Uterus (tissue), 4 donors: ENCODE data around the gene GPANK1. TPM values are rescaled to one million over a fixed set of nuclear protein-coding genes. Genes with fewer than 3 reads are reported as not detected.

ENCODE experiments used
- DNase-seq, 2 donors: peaks; one replicate each; pipeline ENCODE4 v3.0.0-alpha.2; 2019 to 2020
- H3K27ac ChIP-seq, 2 donors: fragments of 200-600 bp; sonication (generic); 1 replicate in 1 of 2; 2 replicates in 1 of 2; pipeline ENCODE4 v1.5.1; 2016 to 2018
- H3K27me3 ChIP-seq, 2 donors: fragments of 200-600 bp; sonication (generic); one replicate each; pipeline ENCODE4 v1.5.1; 2018 to 2019; ENCODE audit warnings: control low read depth in 1 of 2
- H3K36me3 ChIP-seq, 2 donors: fragments of 200-600 bp; sonication (generic); one replicate each; pipeline ENCODE4 v1.5.1; 2019; ENCODE audit warnings: control low read depth in 1 of 2
- H3K4me1 ChIP-seq, 2 donors: fragments of 200-600 bp; sonication (generic); one replicate each; pipeline ENCODE4 v1.5.1; 2018 to 2019; ENCODE audit warnings: control low read depth in 1 of 2
- H3K4me3 ChIP-seq, 2 donors: fragments of 200-600 bp; sonication (generic); 1 replicate in 1 of 2; 2 replicates in 1 of 2; pipeline ENCODE4 v1.5.1; 2018 to 2019; ENCODE audit warnings: mild to moderate bottlenecking in 1 of 2
- H3K9me3 ChIP-seq, 2 donors: fragments of 200-600 bp; sonication (generic); one replicate each; pipeline ENCODE4 v1.5.1; 2019; ENCODE audit warnings: control low read depth in 1 of 2
- CTCF ChIP-seq, 4 experiments: fragments of 200-600 bp in 2 of 4; fragments of 450-650 bp in 2 of 4; sonication (generic) in 2 of 4; IDR thresholded peaks; one replicate each; pipeline ENCODE4 v1.5.1; 2016 to 2019; ENCODE audit warnings: antibody characterized with exemption in 4 of 4, mild to moderate bottlenecking in 2 of 4, moderate library complexity in 1 of 4
- POLR2A ChIP-seq, 2 donors: fragments of 450-650 bp; IDR thresholded peaks; one replicate each; pipeline ENCODE4 v1.6.1; 2016; ENCODE audit warnings: antibody characterized with exemption in 2 of 2, mild to moderate bottlenecking in 1 of 2, moderate library complexity in 1 of 2
- intact Hi-C: fragments of 100-400 bp; cut with DNase I; formaldehyde crosslinking; loops from one replicate; pipeline ENCODE4 v1.15.1; 2023; ENCODE audit warnings: low total_unique reads
- total RNA-seq, 4 donors: library from RNA; depleted of rRNA in 3 of 4; stranded (reverse); fragments of >200 nt in 3 of 4; gene quantifications; one replicate each; pipeline versions ENCODE4 v1.1.0 to v1.2.4, GENCODE V29; 2014 to 2023
- donor health status: DM: yes; HTN: yes; CAD: no.

The GPANK1 gene
- total RNA-seq, 4 donors from 2014 or later = 5.1 to 25.6 (median 15.4) TPM

GRCh38 chr6:31642798-31643570, 21.8 kb downstream of the GPANK1 start:
- Histone ChIP-seq H3K9me3 (no peaks in the 10 kb centered on the region), H3K27ac (no peak overlapping the region), H3K4me3 (no peak overlapping the region), H3K4me1 (no peaks in the 10 kb centered on the region), H3K27me3 (no peaks in the 10 kb centered on the region), H3K36me3 (no peaks in the 10 kb centered on the region)
- DNase-seq = no peak
- intact Hi-C loops = no loop called here
- no peak for TF ChIP-seq CTCF (IDR thresholded peaks at IDR 0.05)
- TF ChIP-seq POLR2A (IDR thresholded peaks at IDR 0.05) = no peak

DNA sequence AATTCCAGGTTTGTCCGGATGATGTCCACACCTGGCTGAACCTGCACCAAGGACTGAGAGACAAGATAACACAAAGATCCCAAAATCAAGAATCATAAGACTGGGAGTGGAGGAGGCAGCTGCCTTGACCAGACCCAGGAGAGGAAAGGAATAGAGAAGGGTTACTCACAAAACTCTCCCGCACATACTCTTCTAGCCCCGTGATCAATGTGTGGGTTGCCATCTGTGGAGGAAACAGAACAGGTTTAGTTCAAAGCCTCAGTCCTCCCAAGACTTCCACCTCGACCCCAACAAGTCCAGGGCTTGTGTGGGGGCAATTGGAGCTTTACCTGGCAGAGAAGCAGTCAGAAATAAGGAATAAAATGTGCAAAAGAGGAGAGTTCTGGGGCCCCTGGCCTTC, 23.4 kb downstream of the GPANK1 start:
- H3K27me3 ChIP-seq = no peaks in the 10 kb centered on the region
- no peak overlapping the region for H3K27ac ChIP-seq
- DNase-seq = no peak
- H3K4me1 ChIP-seq = no peaks in the 10 kb centered on the region
- H3K9me3 ChIP-seq = no peaks in the 10 kb centered on the region
- intact Hi-C loops = no loop called here
- no peaks in the 10 kb centered on the region for H3K36me3 ChIP-seq
- no peak for TF ChIP-seq POLR2A (IDR thresholded peaks at IDR 0.05)
- no peak for TF ChIP-seq CTCF (IDR thresholded peaks at IDR 0.05)
- H3K4me3 ChIP-seq = no peak overlapping the region

GRCh38 chr6:31640612-31641011, 24.2 kb downstream of the GPANK1 start:
- no peaks in the 10 kb centered on the region for H3K27me3 ChIP-seq
- no peaks in the 10 kb centered on the region for H3K9me3 ChIP-seq
- H3K4me1 ChIP-seq = no peaks in the 10 kb centered on the region
- no peak overlapping the region for H3K4me3 ChIP-seq
- DNase-seq = no peak
- no peaks in the 10 kb centered on the region for H3K36me3 ChIP-seq
- intact Hi-C loops = no loop called here
- H3K27ac ChIP-seq = no peak overlapping the region
- TF ChIP-seq CTCF (IDR thresholded peaks at IDR 0.05) = no peak
- TF ChIP-seq POLR2A (IDR thresholded peaks at IDR 0.05) = no peak

DNA sequence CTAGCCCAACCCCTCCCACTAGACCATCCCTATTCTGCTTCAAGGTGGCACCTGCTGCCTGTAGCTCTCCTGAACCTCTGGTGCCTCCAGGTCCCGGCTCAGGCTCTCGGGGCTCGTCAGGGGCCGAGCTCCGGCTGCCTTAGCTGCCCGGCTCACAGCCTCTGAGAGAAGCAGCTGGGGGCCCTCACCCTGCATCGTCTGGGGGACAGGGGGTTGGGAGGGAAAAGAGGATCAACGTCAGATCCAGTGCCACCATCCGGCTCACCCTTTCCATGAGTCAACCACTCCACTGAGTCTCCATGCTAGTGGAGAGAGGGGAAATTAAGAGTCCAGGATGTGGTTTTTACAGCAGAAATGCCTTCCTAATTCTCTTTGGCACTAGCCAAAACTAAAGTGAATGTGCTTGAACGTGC, 25.3 kb downstream of the GPANK1 start:
- Histone ChIP-seq H3K36me3 (no peaks in the 10 kb centered on the region), H3K4me1 (no peaks in the 10 kb centered on the region), H3K27me3 (no peaks in the 10 kb centered on the region), H3K4me3 (no peak overlapping the region), H3K9me3 (no peaks in the 10 kb centered on the region), H3K27ac (no peak overlapping the region)
- no peak for DNase-seq
- TF ChIP-seq CTCF (IDR thresholded peaks at IDR 0.05) = no peak
- TF ChIP-seq POLR2A (IDR thresholded peaks at IDR 0.05) = no peak
- intact Hi-C loops = no loop called here

DNA sequence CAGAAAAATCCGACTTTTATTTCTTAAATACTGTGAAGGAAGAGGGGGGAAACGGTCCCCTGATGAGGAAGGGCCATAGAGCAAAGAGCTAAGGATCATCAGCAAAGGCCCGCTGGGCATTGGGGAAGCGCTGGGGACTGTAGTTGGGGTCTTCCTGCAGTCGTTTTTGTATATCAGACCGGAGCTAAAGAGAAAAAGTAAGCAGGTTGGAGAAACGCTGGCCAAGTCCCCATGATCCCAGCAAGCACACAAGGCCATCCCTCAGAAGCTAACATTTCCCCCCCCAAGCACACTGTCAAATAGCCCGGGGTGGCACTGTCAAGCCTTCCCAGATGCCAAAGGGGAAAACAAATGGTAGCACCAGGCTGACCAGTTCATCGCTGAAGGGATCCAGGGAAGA, 25.8 kb downstream of the GPANK1 start:
- Histone ChIP-seq H3K36me3 (no peaks in the 10 kb centered on the region), H3K9me3 (no peaks in the 10 kb centered on the region), H3K4me1 (no peaks in the 10 kb centered on the region), H3K27me3 (no peaks in the 10 kb centered on the region), H3K27ac (no peak overlapping the region), H3K4me3 (no peak overlapping the region)
- TF ChIP-seq CTCF (IDR thresholded peaks at IDR 0.05) (no peak), POLR2A (IDR thresholded peaks at IDR 0.05) (no peak)
- intact Hi-C loops = no loop called here
- no peak for DNase-seq
